CD4-positive, alpha-beta T cell treated with Interleukin-12 subunit alpha and Interleukin-12 subunit beta, for 1 hour (primary cell): ENCODE measurements around the gene SRSF11.
"Not testable (repeated sequence)": the region's sequence is repeated elsewhere in the genome, so short reads cannot be mapped to it uniquely, and the experiment has no call there.

Source experiments
- DNase-seq: peaks from one replicate; pipeline ENCODE4 v3.0.0-alpha.2; 2020

The SRSF11 gene

GRCh38 chr1:70221238-70222121 is at the start of gene SRSF11:
Gene SRSF11 (plus strand): TSS chr1:70221380. CDS start chr1:70221637, 257 bp downstream.
- peak; percentile 97 for DNase-seq

- no peak for DNase-seq
Observed at GRCh38 chr1:70171512-70171911, 49.7 kb upstream of the SRSF11 start.

DNA sequence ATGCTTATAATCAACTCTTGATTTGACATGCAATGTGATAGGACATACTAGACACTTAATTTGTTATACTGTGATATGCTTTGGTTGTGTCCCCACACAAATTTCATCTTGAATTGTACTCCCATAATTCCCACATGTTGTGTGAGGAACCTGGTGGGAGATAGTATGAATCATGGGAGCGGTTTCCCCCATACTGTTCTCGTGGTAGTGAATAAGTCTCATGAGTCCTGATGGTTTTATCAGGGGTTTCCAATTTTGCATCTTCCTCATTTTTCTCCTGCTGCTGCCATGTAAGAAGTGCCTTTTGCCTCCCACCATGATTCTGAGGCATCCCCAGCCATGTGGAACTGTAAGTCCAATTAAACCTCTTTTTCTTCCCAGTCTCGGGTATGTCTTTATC is 36.0 kb upstream of the SRSF11 start:
- not testable (repeated sequence) for DNase-seq

DNA sequence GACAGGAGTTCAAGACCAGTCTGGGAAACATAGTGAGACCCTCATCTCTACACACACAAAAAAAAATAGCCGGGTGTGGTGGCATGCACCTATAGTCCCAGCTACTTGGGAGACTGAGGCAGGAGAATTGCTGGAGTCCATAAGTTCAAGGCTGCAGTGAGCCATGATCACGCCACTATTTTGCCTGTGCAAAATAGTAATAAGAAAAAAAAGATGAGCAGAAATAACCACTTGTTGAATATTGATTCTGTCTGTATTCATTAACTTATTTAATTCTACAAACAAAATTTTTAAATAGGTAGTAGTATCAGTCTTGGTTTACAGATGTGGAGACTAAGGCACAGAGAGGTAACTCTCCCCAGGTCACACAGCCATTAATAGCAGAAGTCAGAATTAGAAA is 32.7 kb upstream of the SRSF11 start:
- DNase-seq, result no peak

DNA sequence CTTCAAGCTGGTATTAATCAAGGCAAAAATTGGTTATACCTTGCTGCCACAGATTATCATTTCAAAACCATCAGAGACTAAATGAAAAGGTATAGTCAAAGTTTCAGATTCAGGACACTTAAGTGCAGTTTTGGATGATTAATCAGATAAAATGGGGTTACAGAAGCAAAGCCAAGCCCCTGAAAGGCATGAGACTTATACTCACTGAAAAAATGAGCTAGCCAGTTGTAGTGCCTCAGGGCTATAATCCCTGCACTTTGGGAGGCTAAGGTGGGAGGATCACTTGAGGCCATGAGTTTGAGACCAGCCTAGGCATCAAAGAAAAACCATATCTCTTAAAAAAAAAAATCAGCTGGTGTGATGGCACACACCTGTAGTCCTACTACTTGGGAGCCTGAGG is 31.0 kb upstream of the SRSF11 start:
- DNase-seq, result no peak

- not testable (repeated sequence) for DNase-seq
Observed at GRCh38 chr1:70192446-70192845, 28.7 kb upstream of the SRSF11 start.

DNA sequence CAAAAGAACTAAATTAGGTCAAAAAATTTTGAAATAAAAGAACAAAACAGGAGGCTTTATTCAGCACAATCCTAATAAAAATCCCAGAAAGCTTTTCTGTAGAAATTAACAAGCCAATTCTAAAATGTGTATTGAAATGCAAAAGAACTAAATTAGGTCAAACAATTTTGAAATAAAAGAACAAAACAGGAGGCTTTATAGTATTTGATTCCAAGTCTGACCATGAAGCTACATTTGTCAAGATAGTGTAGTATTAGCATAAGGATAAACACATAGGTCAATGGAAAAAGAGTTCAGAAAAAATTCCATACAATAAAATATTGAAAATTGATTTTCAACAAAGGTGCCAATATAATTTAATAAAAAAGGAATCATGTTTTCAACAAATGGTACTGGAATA is 26.6 kb upstream of the SRSF11 start:
- DNase-seq, result no peak

- DNase-seq, result no peak
Observed at GRCh38 chr1:70195342-70195741, 25.8 kb upstream of the SRSF11 start.

- no peak for DNase-seq
Observed at GRCh38 chr1:70196333-70196732, 24.8 kb upstream of the SRSF11 start.

- no peak for DNase-seq
Observed at GRCh38 chr1:70200065-70200464, 21.1 kb upstream of the SRSF11 start.

DNA sequence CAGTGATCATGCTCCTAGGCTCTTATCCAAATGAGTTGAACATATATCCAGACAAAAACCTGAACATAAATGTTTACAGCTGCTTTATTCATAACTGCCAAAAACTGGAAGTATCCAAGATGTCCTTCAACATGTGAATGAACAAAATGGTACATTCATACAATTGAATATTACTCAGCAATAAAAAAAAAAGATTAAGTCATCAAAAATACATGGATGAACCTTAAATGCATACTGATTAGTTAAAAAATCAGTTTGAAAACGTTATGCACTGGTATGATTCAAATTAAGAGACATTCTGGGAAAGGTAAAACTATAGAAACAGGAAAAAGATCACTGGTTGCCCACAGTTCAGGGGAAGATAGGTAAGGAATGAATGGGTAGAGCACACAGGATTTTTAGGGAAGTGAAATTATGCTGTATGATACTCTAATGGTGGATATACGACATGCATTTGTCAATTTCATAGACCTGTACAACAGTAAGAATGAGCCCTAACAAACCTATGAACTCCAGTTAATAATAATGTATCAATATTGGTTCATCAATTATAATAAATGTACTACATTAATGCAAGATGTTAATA is 18.9 kb upstream of the SRSF11 start:
- DNase-seq, result no peak

DNA sequence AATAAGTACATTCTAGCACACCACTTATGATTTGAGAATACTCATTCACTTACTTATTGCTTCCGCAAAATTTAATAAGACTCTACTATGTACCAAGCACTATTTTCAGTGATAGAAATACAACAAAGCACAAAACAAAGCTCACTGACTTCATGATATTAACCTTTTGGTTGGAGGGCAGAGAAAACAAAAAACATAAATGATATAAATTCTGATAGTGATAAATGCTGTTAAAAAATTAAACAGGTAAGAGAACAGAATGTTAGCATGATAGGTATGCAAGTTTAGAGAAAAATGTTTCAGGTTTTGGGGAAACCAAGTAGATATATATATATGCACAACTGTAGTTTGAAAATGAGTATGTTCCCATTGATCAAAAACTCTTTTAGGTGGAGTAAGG is 17.0 kb upstream of the SRSF11 start:
- DNase-seq, result no peak

DNA sequence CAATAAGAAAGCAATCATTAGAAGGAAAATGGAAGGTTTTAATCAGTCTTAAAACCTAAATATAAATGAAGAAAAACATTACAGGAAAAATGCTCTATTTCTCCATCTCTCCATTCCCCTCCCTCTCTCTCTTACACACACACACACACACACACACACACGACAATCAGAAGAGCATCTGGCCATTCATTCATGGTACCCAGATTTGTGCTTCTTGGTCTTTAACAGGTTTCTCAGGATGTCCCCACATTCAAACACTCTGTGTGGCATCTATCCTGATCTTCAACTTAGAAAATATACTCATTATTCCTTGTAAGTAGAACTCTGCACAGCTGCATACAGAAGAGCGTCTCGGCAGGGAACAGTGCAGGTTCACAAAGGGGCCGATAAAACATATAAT is 16.6 kb upstream of the SRSF11 start:
- no peak for DNase-seq

- no peak for DNase-seq
Observed at GRCh38 chr1:70205071-70205433, 16.1 kb upstream of the SRSF11 start.

- peak; percentile 96 for DNase-seq
Observed at GRCh38 chr1:70205434-70206118, 15.6 kb upstream of the SRSF11 start, which contains the start of gene LRRC40. Gene LRRC40 (minus strand): TSS chr1:70205579. CDS start chr1:70205540, 39 bp downstream.

DNA sequence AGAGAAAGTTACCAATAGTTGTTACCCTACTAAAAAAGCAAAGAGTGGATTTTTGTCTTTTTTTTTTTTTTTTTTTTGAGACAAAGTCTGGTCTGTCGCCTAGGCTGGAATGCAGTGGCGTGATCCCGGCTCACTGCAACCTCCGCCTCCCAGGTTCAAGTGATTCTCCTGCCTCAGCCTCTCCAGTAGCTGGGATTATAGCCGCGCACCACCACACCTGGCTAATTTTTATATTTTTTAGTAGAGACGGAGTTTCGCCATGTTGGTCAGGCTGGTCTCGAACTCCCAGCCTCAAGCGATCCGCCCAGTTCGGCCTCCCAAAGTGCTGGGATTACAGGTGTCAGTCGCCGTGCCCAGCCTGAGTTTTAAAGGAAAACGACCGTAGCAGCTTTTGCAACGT is 14.3 kb upstream of the SRSF11 start:
- DNase-seq, result not testable (repeated sequence)

DNA sequence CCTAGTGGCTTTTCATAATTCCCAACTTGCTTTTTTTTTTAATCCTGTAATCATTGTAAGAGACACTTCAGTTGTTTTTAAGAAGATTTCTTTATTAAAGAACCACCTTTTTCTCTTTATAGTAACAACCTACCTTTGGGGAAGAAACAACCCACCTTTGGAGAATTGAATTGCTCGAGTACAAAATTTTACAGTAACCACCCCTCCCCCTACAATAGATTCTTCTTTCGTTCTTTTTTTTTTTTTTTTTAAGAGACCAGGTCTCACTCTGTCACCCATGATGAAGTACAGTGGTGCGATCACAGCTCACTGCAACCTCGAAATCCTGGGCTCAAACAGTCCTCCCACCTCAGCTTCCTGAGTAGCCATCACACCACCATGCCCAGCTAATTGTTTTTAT is 13.7 kb upstream of the SRSF11 start:
- DNase-seq, result no peak

GRCh38 chr1:70208292-70208691 is 12.9 kb upstream of the SRSF11 start:
- no peak for DNase-seq

- no peak for DNase-seq
Observed at GRCh38 chr1:70210820-70211219, 10.4 kb upstream of the SRSF11 start.

- DNase-seq, result no peak
Observed at GRCh38 chr1:70211541-70211940, 9.6 kb upstream of the SRSF11 start.

DNA sequence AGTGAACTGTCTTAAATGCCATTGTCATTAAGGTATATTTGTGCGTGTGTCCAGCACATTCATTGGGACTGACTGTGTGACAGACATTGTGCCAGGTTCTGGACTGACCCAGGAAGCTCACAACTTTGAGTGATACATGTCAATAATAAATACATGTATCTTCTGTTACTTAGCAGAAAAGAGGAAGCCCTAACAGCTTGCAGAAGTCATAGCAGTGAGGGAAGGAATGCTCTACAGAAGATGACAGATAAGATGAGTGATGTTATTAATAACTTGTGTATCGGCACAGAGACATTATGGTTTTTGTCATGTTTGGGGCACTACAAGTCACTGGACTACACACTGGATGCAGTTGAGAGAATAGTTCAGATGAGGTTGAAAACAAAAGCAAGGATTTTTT is 1.2 kb upstream of the SRSF11 start:
- no peak for DNase-seq

DNA sequence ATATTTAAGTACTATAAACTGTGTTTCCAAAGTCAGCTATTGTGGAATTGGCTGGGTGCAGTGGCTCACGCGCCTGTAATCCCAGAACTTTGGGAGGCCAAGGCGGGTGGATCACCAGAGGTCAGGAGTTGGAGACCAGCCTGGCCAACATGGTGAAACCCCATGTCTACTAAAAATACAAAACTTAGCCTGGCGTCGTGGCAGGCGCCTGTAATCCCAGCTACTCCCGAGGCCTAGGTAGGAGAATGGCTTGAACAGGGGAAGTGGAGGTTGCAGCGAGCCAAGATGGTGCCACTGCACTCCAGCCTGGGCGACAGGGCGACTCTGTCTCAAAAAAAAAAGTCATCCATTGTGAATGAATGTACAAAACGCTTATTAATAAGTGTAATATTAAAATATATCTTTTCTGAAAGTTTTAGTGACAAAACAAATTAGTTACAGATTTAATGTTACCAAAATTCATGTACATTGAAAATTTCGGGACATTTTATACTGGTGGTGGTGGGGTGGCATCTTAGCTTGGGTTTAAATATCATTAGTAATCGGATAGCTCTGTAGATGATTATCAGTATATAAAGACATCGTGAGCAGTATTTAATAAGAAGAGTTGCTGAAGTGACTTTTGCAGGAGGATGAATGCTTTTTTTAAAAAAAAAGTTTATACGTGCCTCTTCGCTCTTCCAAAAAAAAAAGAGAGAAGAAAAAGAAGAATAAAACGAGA is 503 bp upstream of the SRSF11 start:
- no peak for DNase-seq

DNA sequence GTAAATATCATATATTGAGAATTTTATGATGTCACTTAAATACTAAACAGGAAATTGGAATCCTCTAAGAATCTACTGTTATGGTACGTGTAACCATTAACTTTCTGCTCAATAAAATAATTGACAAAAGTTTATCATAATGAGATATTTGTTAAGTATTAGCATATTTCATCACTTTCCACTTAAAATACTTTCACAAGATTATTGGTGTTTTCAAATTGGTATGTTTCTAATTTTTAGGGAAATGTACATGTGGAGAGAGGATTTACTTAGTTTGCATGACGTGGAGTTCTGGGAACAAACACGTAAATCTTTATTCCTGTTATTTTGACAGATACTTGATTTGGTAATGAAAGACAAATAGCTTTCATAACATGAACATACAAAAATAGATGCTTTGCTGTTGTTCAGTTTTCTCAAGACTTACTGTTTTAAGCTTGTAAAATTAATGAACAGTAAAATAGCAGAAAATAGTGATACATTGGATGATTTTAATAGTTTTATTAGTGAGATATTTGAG is 1.6 kb downstream of the SRSF11 start:
- no peak for DNase-seq
